GM13977 (cell line): ENCODE measurements around the gene AVPI1.

Experiments
- DNase-seq: peaks from one replicate; pipeline ENCODE4 v3.0.0; 2012; ENCODE audit warnings: low spot score
- in situ Hi-C: fragments of 300-500 bp; cut with MboI; formaldehyde crosslinking; loops from one replicate; pipeline ENCODE4 v1.12.0; 2022; ENCODE audit warnings: low sequenced_read_pairs, low pct_unique_long_range_greater_than_20kb, mixed read lengths, inconsistent platforms; ENCODE audit not compliant: unreplicated experiment
- TF ChIP-seq, protein P1 (sequence below): IDR thresholded peaks from 2 replicates; pipeline ENCODE4 v1.5.1; 2012; ENCODE audit warnings: mild to moderate bottlenecking, control low read depth; ENCODE audit not compliant: insufficient read depth; ENCODE audit errors: extremely low read depth, missing control alignments

Gene AVPI1

DNA sequence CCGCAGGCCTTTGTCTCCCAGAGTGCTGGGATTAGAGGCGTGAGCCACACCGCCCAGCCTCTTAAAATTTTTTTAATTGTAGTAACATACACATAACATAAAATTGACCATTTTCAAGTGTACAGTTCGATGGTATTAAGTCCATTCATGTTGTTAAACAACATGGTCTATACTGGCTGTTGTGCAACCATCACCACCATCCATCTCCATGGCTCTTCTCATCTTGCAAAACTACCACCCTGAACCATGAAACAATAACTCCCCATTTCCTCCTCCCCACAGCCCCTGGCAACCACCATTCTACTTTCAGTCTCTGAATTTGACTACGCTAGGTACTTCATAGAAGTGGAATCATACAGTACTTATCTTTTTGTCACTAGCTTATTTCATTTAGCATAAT is 42.0 kb upstream of the AVPI1 start:
- DNase-seq: no peak
- TF ChIP-seq, protein P1, sequence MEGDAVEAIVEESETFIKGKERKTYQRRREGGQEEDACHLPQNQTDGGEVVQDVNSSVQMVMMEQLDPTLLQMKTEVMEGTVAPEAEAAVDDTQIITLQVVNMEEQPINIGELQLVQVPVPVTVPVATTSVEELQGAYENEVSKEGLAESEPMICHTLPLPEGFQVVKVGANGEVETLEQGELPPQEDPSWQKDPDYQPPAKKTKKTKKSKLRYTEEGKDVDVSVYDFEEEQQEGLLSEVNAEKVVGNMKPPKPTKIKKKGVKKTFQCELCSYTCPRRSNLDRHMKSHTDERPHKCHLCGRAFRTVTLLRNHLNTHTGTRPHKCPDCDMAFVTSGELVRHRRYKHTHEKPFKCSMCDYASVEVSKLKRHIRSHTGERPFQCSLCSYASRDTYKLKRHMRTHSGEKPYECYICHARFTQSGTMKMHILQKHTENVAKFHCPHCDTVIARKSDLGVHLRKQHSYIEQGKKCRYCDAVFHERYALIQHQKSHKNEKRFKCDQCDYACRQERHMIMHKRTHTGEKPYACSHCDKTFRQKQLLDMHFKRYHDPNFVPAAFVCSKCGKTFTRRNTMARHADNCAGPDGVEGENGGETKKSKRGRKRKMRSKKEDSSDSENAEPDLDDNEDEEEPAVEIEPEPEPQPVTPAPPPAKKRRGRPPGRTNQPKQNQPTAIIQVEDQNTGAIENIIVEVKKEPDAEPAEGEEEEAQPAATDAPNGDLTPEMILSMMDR: no peak
- in situ Hi-C loops: loop anchor here (10.0 kb wide), 1 partner anchor 54 kb away; no protein-coding TSS in a partner anchor

DNA sequence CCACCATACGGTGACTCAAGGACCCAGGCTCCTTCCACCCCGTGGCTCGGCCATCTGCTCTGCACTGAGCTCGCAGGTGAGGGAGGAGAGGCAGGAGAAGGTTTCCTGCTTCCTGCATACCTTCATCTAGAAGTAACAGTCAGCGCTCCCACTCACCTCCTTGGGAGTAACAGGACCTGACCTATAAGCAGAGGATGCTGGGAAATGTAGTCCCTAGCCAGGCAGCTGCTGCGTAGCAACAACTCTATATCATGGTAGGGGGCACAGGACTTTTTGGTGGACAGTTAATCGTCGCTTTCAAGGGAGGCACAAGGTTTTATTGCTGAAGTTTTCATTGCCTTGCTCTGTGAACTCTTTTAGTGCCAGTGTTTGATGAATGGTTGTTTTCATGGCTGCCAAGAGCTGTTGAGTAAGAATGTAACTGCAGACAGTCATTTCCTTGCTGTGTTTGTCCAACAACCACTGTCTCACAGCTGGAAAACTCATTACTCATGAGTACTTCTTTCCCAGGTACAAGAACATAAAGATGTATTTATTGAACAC is 39.7 kb upstream of the AVPI1 start:
- TF ChIP-seq, protein P1: no peak
- no peak for DNase-seq
- in situ Hi-C loops: loop anchor here (10.0 kb wide), 1 partner anchor 52 kb away; no protein-coding TSS in a partner anchor

DNA sequence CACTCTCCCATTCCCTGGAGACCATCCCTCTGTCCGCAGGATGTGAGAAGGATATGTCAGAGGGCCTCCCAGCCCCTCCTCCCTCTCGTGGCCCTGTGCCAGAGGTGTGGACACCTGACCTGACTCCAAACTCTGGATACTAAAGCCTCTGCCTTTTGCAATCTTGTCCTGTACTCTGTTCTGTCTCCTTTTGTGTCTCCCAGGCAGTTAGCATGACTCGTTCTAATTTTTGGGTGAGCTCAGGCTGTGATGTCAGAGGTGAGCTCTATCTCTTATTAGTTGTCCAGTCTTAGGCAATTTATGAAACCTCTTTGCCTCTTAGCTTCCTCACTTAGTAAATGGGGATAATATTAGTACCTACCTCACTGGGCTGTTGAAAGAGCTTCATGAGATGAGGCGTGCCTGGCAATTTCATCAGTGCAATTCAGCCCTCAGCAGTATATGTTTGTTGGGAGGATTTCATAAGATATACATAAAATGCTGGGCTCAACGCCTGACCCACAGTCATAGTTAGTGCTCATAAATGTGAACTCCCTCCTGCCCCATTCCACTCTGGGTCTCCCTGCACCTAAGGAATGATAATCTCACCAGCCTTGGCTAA is 37.4 kb upstream of the AVPI1 start:
- in situ Hi-C loops: loop anchor here (10.0 kb wide), 1 partner anchor 50 kb away; no protein-coding TSS in a partner anchor
- TF ChIP-seq, protein P1: no peak
- DNase-seq: no peak

DNA sequence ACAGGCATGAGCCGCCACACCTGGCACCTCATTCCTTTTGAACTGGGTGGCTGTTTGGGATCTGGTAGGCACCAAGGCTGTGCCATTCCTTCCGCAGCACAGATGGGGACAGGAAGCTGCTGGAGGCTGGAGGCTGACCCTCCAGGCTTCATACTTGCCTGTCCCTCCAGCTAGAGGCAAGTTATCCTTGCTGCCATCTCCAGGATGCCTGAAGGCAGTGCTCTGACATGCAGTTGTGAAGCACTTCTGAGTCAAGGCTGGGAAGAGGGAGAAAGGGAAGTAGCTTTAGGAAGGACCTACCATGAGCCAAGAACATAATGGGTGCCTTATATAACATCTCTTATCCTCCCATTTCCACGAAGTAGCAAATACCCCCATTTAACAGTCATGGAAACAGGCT is 36.0 kb upstream of the AVPI1 start:
- no peak for DNase-seq
- in situ Hi-C loops: loop anchor here (10.0 kb wide), 1 partner anchor 48 kb away; no protein-coding TSS in a partner anchor
- TF ChIP-seq, protein P1: no peak

DNA sequence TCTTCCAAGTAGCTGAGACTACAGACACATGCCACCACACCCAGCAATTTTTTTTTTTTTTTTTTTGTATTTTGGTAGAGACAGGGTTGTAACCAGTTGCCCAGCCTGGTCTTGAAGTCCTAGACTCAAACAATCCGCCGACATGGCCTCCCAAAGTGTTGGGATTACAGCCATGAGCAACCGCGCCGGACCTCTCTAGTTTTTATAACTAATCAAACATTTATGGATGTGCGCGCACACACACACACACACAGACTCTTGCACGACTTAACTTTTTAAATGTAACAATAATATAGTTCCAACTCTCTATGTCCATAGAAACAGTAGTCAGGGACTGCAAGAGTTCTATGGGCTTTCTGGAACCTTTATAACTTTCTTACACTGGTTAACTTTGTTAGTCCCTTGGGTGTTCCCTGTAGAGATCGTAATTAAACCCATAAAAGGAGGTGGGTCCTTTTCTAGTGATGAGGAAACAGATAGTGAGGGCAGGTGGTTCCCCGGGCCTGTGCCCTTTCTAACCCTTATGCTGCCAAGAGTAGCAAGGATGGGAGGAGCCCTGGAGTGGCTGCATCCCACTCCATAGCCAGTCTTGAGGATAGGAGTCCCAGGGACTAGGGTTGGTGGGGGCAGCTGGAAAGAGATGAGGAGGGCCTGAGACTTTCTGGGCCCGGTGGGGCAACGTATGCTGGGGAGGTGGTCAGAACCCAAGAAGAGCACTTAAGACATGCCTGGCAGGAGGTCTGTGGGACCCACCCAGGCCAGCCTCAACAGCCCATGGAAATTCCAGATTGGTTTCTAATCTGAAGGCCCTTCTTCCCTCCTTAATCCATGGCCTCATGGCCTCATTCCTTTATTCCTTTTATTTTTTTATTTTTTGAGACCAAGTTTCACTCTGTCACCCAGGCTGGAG is 35.1 kb upstream of the AVPI1 start:
- TF ChIP-seq, protein P1: no peak
- in situ Hi-C loops: loop anchor here (10.0 kb wide), 1 partner anchor 47 kb away; no protein-coding TSS in a partner anchor
- no peak for DNase-seq

DNA sequence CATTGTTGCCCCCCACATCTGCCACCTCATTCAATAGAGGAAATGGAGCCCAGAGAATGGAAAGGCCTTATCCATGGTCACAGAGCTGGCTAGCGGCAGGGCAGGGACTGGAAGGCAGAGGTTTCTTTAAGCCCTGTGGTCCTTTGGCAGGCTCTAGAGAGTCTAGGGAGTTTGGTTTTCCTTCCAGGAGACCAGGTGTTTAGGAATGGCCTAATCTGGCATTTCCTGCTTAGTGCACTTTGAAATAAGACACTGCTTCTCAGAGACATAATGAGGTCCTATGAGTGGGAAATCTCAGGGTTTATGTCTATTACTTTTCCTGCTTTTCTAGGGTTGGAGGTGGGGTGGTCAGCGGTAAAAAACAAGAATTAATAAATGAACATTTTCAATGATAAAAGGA is 32.6 kb upstream of the AVPI1 start:
- TF ChIP-seq, protein P1: no peak
- no peak for DNase-seq
- in situ Hi-C loops: loop anchor here (10.0 kb wide), 1 partner anchor 45 kb away; no protein-coding TSS in a partner anchor
